GM12872 (cell line): ENCODE results near the gene OR2V1.

Experiments
- CTCF ChIP-seq: IDR thresholded peaks from 3 replicates; pipeline ENCODE4 v1.5.1; 2011; ENCODE audit warnings: low read depth, mild to moderate bottlenecking, low read length, moderate library complexity; ENCODE audit not compliant: insufficient read depth

The OR2V1 gene

GRCh38 chr5:181136361-181136955 lies 5.5 kb upstream of the OR2V1 start:
- no peak for TF ChIP-seq CTCF

- TF ChIP-seq CTCF: no peak
Measured at GRCh38 chr5:181134259-181134658, 3.3 kb upstream of the OR2V1 start.

- TF ChIP-seq CTCF: no peak
Measured at GRCh38 chr5:181133610-181134231, 2.8 kb upstream of the OR2V1 start.

- no peak for TF ChIP-seq CTCF
Measured at GRCh38 chr5:181133083-181133482, 2.1 kb upstream of the OR2V1 start.

GRCh38 chr5:181131514-181131913 lies 545 bp upstream of the OR2V1 start:
- no peak for TF ChIP-seq CTCF

- TF ChIP-seq CTCF: no peak
Measured at GRCh38 chr5:181129601-181130000, 1.4 kb downstream of the OR2V1 start.

GRCh38 chr5:181127907-181128626 lies 2.9 kb downstream of the OR2V1 start:
- no peak for TF ChIP-seq CTCF
